ENCODE data around the gene GSDMA. TPM values are rescaled to one million over a fixed set of nuclear protein-coding genes. Genes with fewer than 3 reads are reported as not detected.

GSDMA gene
- total RNA-seq, 1 donor from 2014 or later = not detected

- no peak for DNase-seq (ENCODE audit: low read depth)
- no peaks in the 10 kb centered on the region for H3K27me3 ChIP-seq (ENCODE audit: control insufficient read depth, insufficient read depth, low read length)
- H3K4me3 ChIP-seq (ENCODE audit: low read depth, low read length) = peak overlapping the region; percentile 25
- TF ChIP-seq CTCF (IDR thresholded peaks at IDR 0.05; ENCODE audit: insufficient read depth, low read length, poor library complexity, severe bottlenecking) = no peak
- H3K36me3 ChIP-seq (ENCODE audit: control insufficient read depth, insufficient read depth, low read length) = no peaks in the 10 kb centered on the region
Observed at GRCh38 chr17:39951924-39952679, 10.7 kb upstream of the GSDMA start.

- peak; percentile 86 for DNase-seq (ENCODE audit: low read depth)
- Histone ChIP-seq H3K4me3 (ENCODE audit: low read depth, low read length) (peak overlapping the region; percentile 32), H3K27me3 (ENCODE audit: control insufficient read depth, insufficient read depth, low read length) (no peaks in the 10 kb centered on the region), H3K36me3 (ENCODE audit: control insufficient read depth, insufficient read depth, low read length) (no peaks in the 10 kb centered on the region)
- no peak for TF ChIP-seq CTCF (IDR thresholded peaks at IDR 0.05; ENCODE audit: insufficient read depth, low read length, poor library complexity, severe bottlenecking)
Observed at GRCh38 chr17:39952680-39953470, 9.9 kb upstream of the GSDMA start.

- no peak for DNase-seq (ENCODE audit: low read depth)
- H3K36me3 ChIP-seq (ENCODE audit: control insufficient read depth, insufficient read depth, low read length) = no peaks in the 10 kb centered on the region
- H3K4me3 ChIP-seq (ENCODE audit: low read depth, low read length) = peak overlapping the region; percentile 32
- no peaks in the 10 kb centered on the region for H3K27me3 ChIP-seq (ENCODE audit: control insufficient read depth, insufficient read depth, low read length)
- no peak for TF ChIP-seq CTCF (IDR thresholded peaks at IDR 0.05; ENCODE audit: insufficient read depth, low read length, poor library complexity, severe bottlenecking)
Observed at GRCh38 chr17:39953471-39953888, 9.3 kb upstream of the GSDMA start.

- no peak for TF ChIP-seq CTCF (IDR thresholded peaks at IDR 0.05; ENCODE audit: insufficient read depth, low read length, poor library complexity, severe bottlenecking)
- Histone ChIP-seq H3K4me3 (ENCODE audit: low read depth, low read length) (no peak overlapping the region), H3K27me3 (ENCODE audit: control insufficient read depth, insufficient read depth, low read length) (no peaks in the 10 kb centered on the region), H3K36me3 (ENCODE audit: control insufficient read depth, insufficient read depth, low read length) (no peaks in the 10 kb centered on the region)
- DNase-seq (ENCODE audit: low read depth) = no peak
Observed at GRCh38 chr17:39954876-39955275, 7.9 kb upstream of the GSDMA start.

GRCh38 chr17:39955726-39956225 is 7.0 kb upstream of the GSDMA start:
- Histone ChIP-seq H3K4me3 (ENCODE audit: low read depth, low read length) (no peak overlapping the region), H3K36me3 (ENCODE audit: control insufficient read depth, insufficient read depth, low read length) (no peaks in the 10 kb centered on the region), H3K27me3 (ENCODE audit: control insufficient read depth, insufficient read depth, low read length) (no peaks in the 10 kb centered on the region)
- DNase-seq (ENCODE audit: low read depth) = no peak
- TF ChIP-seq CTCF (IDR thresholded peaks at IDR 0.05; ENCODE audit: insufficient read depth, low read length, poor library complexity, severe bottlenecking) = no peak

All from kidney epithelial cell (primary cell).